ENCODE data around the gene LSAMP. TPM values are rescaled to one million over a fixed set of nuclear protein-coding genes. Genes with fewer than 3 reads are reported as not detected.
A peak's percentile ranks its signal among the peaks of the same experiment; 100 is the strongest.

The LSAMP gene
- polyA plus RNA-seq, 1 donor = 7.6 TPM

- 100% methylated on average over 1 of the region's 1 CpG for WGBS (ENCODE audit: insufficient coverage, low lambda C conversion rate)
- H3K27ac ChIP-seq (ENCODE audit: low read length) = no peak overlapping the region
- no peak for DNase-seq
Measured at GRCh38 chr3:116433552-116433951, 11.7 kb downstream of the LSAMP start.

GRCh38 chr3:116432795-116433194 lies 12.5 kb downstream of the LSAMP start:
- DNase-seq = no peak
- WGBS (ENCODE audit: insufficient coverage, low lambda C conversion rate) = 38% methylated on average over 2 of the region's 2 CpGs

More at GRCh38 chr3:116433552-116433951, 11.7 kb downstream of the LSAMP start:
- Histone ChIP-seq H3K9me3 (ENCODE audit: control insufficient read depth, low read depth, low read length) (no peaks in the 10 kb centered on the region), H3K4me3 (ENCODE audit: low read length) (no peak overlapping the region), H3K36me3 (ENCODE audit: control insufficient read depth, insufficient read depth, low read length) (no peaks in the 10 kb centered on the region), H3K27me3 (ENCODE audit: control insufficient read depth, insufficient read depth, low read length) (no peaks in the 10 kb centered on the region), H3K4me1 (ENCODE audit: control insufficient read depth, insufficient read depth, low read length) (no peaks in the 10 kb centered on the region)

GRCh38 chr3:116429479-116430269 lies 15.6 kb downstream of the LSAMP start:
- DNase-seq = no peak
- H3K9me3 ChIP-seq (ENCODE audit: control insufficient read depth, low read depth, low read length) = no peaks in the 10 kb centered on the region
- no peak overlapping the region for H3K27ac ChIP-seq (ENCODE audit: low read length)
- H3K36me3 ChIP-seq (ENCODE audit: control insufficient read depth, insufficient read depth, low read length) = no peaks in the 10 kb centered on the region
- H3K27me3 ChIP-seq (ENCODE audit: control insufficient read depth, insufficient read depth, low read length) = no peaks in the 10 kb centered on the region
- H3K4me3 ChIP-seq (ENCODE audit: low read length) = no peak overlapping the region
- H3K4me1 ChIP-seq (ENCODE audit: control insufficient read depth, insufficient read depth, low read length) = peaks cover under 1% of the 10 kb centered on the region
- WGBS (ENCODE audit: insufficient coverage, low lambda C conversion rate) = 95% methylated on average over 5 of the region's 6 CpGs

More at GRCh38 chr3:116432795-116433194, 12.5 kb downstream of the LSAMP start:
- H3K27me3 ChIP-seq (ENCODE audit: control insufficient read depth, insufficient read depth, low read length) = no peaks in the 10 kb centered on the region
- H3K4me1 ChIP-seq (ENCODE audit: control insufficient read depth, insufficient read depth, low read length) = no peaks in the 10 kb centered on the region
- H3K9me3 ChIP-seq (ENCODE audit: control insufficient read depth, low read depth, low read length) = no peaks in the 10 kb centered on the region
- no peaks in the 10 kb centered on the region for H3K36me3 ChIP-seq (ENCODE audit: control insufficient read depth, insufficient read depth, low read length)
- no peak overlapping the region for H3K4me3 ChIP-seq (ENCODE audit: low read length)
- no peak overlapping the region for H3K27ac ChIP-seq (ENCODE audit: low read length)

GRCh38 chr3:116426036-116426435 lies 19.3 kb downstream of the LSAMP start:
- 100% methylated on average over 2 of the region's 8 CpGs for WGBS (ENCODE audit: insufficient coverage, low lambda C conversion rate)
- Histone ChIP-seq H3K27ac (ENCODE audit: low read length) (no peak overlapping the region), H3K4me3 (ENCODE audit: low read length) (no peak overlapping the region), H3K36me3 (ENCODE audit: control insufficient read depth, insufficient read depth, low read length) (no peaks in the 10 kb centered on the region), H3K9me3 (ENCODE audit: control insufficient read depth, low read depth, low read length) (no peaks in the 10 kb centered on the region), H3K27me3 (ENCODE audit: control insufficient read depth, insufficient read depth, low read length) (no peaks in the 10 kb centered on the region), H3K4me1 (ENCODE audit: control insufficient read depth, insufficient read depth, low read length) (peaks cover 5% of the 10 kb centered on the region)
- DNase-seq = no peak

- no peak overlapping the region for H3K4me3 ChIP-seq (ENCODE audit: low read length)
- peak in 1 of 2 donors; percentile 53 for DNase-seq
- H3K9me3 ChIP-seq (ENCODE audit: control insufficient read depth, low read depth, low read length) = no peaks in the 10 kb centered on the region
- no peaks in the 10 kb centered on the region for H3K36me3 ChIP-seq (ENCODE audit: control insufficient read depth, insufficient read depth, low read length)
- 67% methylated on average over 1 of the region's 2 CpGs for WGBS (ENCODE audit: insufficient coverage, low lambda C conversion rate)
- H3K27me3 ChIP-seq (ENCODE audit: control insufficient read depth, insufficient read depth, low read length) = no peaks in the 10 kb centered on the region
- H3K4me1 ChIP-seq (ENCODE audit: control insufficient read depth, insufficient read depth, low read length) = peaks cover 5% of the 10 kb centered on the region
- H3K27ac ChIP-seq (ENCODE audit: low read length) = no peak overlapping the region
Measured at GRCh38 chr3:116425126-116425525, 20.2 kb downstream of the LSAMP start.

DNA sequence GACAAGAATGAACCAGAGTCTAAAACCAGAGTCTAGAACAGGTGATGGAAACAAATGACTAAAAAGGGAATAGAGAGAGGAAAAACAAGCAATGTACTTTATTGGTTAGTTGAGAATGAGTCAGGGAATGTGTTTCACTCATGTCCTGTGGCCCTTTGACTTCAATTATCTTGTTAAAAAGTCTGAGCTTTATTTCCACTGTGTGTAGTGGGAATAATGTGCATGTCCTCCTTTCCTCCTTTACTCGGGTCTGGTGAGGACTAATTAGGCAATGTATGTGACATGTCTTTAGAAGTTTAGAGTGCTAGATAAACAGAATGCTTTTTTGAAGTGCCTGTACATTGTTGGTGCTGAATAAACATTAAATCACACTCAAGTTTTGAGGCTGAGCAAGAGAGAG lies 21.3 kb downstream of the LSAMP start:
- Histone ChIP-seq H3K27me3 (ENCODE audit: control insufficient read depth, insufficient read depth, low read length) (no peaks in the 10 kb centered on the region), H3K9me3 (ENCODE audit: control insufficient read depth, low read depth, low read length) (no peaks in the 10 kb centered on the region), H3K4me3 (ENCODE audit: low read length) (no peak overlapping the region), H3K27ac (ENCODE audit: low read length) (no peak overlapping the region), H3K4me1 (ENCODE audit: control insufficient read depth, insufficient read depth, low read length) (peaks cover 5% of the 10 kb centered on the region), H3K36me3 (ENCODE audit: control insufficient read depth, insufficient read depth, low read length) (no peaks in the 10 kb centered on the region)
- no peak for DNase-seq
- no CpG with 5 or more reads among the region's 1 CpG for WGBS (ENCODE audit: insufficient coverage, low lambda C conversion rate)

GRCh38 chr3:116423374-116423773 lies 21.9 kb downstream of the LSAMP start:
- DNase-seq = no peak
- H3K36me3 ChIP-seq (ENCODE audit: control insufficient read depth, insufficient read depth, low read length) = no peaks in the 10 kb centered on the region
- no peak overlapping the region for H3K4me3 ChIP-seq (ENCODE audit: low read length)
- 14% methylated on average over 1 of the region's 3 CpGs for WGBS (ENCODE audit: insufficient coverage, low lambda C conversion rate)
- H3K27ac ChIP-seq (ENCODE audit: low read length) = no peak overlapping the region
- no peaks in the 10 kb centered on the region for H3K27me3 ChIP-seq (ENCODE audit: control insufficient read depth, insufficient read depth, low read length)
- H3K9me3 ChIP-seq (ENCODE audit: control insufficient read depth, low read depth, low read length) = no peaks in the 10 kb centered on the region
- peaks cover 5% of the 10 kb centered on the region for H3K4me1 ChIP-seq (ENCODE audit: control insufficient read depth, insufficient read depth, low read length)

GRCh38 chr3:116417151-116417550 lies 28.1 kb downstream of the LSAMP start:
- DNase-seq = no peak
- H3K36me3 ChIP-seq (ENCODE audit: control insufficient read depth, insufficient read depth, low read length) = no peaks in the 10 kb centered on the region
- WGBS (ENCODE audit: insufficient coverage, low lambda C conversion rate) = 20% methylated on average over 1 of the region's 1 CpG
- H3K4me1 ChIP-seq (ENCODE audit: control insufficient read depth, insufficient read depth, low read length) = no peaks in the 10 kb centered on the region
- no peak overlapping the region for H3K4me3 ChIP-seq (ENCODE audit: low read length)
- H3K27me3 ChIP-seq (ENCODE audit: control insufficient read depth, insufficient read depth, low read length) = no peaks in the 10 kb centered on the region
- no peaks in the 10 kb centered on the region for H3K9me3 ChIP-seq (ENCODE audit: control insufficient read depth, low read depth, low read length)
- no peak overlapping the region for H3K27ac ChIP-seq (ENCODE audit: low read length)

GRCh38 chr3:116413319-116413718 lies 32.0 kb downstream of the LSAMP start:
- no peak for DNase-seq
- Histone ChIP-seq H3K27me3 (ENCODE audit: control insufficient read depth, insufficient read depth, low read length) (no peaks in the 10 kb centered on the region), H3K27ac (ENCODE audit: low read length) (no peak overlapping the region), H3K4me1 (ENCODE audit: control insufficient read depth, insufficient read depth, low read length) (no peaks in the 10 kb centered on the region), H3K4me3 (ENCODE audit: low read length) (no peak overlapping the region), H3K9me3 (ENCODE audit: control insufficient read depth, low read depth, low read length) (no peaks in the 10 kb centered on the region), H3K36me3 (ENCODE audit: control insufficient read depth, insufficient read depth, low read length) (no peaks in the 10 kb centered on the region)
- WGBS (ENCODE audit: insufficient coverage, low lambda C conversion rate) = no CpG with 5 or more reads among the region's 2 CpGs

GRCh38 chr3:116408473-116408872 lies 36.8 kb downstream of the LSAMP start:
- WGBS (ENCODE audit: insufficient coverage, low lambda C conversion rate) = 83% methylated on average over 1 of the region's 2 CpGs
- Histone ChIP-seq H3K4me3 (ENCODE audit: low read length) (no peak overlapping the region), H3K4me1 (ENCODE audit: control insufficient read depth, insufficient read depth, low read length) (no peaks in the 10 kb centered on the region), H3K27ac (ENCODE audit: low read length) (no peak overlapping the region), H3K9me3 (ENCODE audit: control insufficient read depth, low read depth, low read length) (no peaks in the 10 kb centered on the region), H3K27me3 (ENCODE audit: control insufficient read depth, insufficient read depth, low read length) (no peaks in the 10 kb centered on the region), H3K36me3 (ENCODE audit: control insufficient read depth, insufficient read depth, low read length) (no peaks in the 10 kb centered on the region)
- DNase-seq = no peak

- Histone ChIP-seq H3K36me3 (ENCODE audit: control insufficient read depth, insufficient read depth, low read length) (no peaks in the 10 kb centered on the region), H3K9me3 (ENCODE audit: control insufficient read depth, low read depth, low read length) (no peaks in the 10 kb centered on the region), H3K4me1 (ENCODE audit: control insufficient read depth, insufficient read depth, low read length) (no peaks in the 10 kb centered on the region), H3K27me3 (ENCODE audit: control insufficient read depth, insufficient read depth, low read length) (no peaks in the 10 kb centered on the region), H3K4me3 (ENCODE audit: low read length) (no peak overlapping the region), H3K27ac (ENCODE audit: low read length) (no peak overlapping the region)
- DNase-seq = no peak
- 100% methylated on average over 1 of the region's 2 CpGs for whole genome bisulfite sequencing (ENCODE audit: insufficient coverage, low lambda C conversion rate)
Measured at GRCh38 chr3:116405231-116405630, 40.1 kb downstream of the LSAMP start.
